SK-N-SH (cell line): Measurements from ENCODE around the gene TSHZ2.

Source experiments
- CTCF ChIP-seq: fragments of 200-600 bp; sonication (generic); IDR thresholded peaks from 2 replicates; pipeline ENCODE4 v1.6.1; 2017; ENCODE audit warnings: antibody characterized with exemption, mild to moderate bottlenecking, moderate library complexity
- EP300 ChIP-seq, 2 experiments: IDR thresholded peaks; 2 replicates each; pipeline versions ENCODE4 v1.4.0 to v1.6.1; 2012; ENCODE audit warnings: borderline replicate concordance in 1 of 2, low read depth in 1 of 2, low read length in 1 of 2
- GABPA ChIP-seq: IDR thresholded peaks from 2 replicates; pipeline ENCODE4 v1.4.0; 2012; ENCODE audit warnings: low read depth, mild to moderate bottlenecking
- IRF3 ChIP-seq: fragments of 150-350 bp; IDR thresholded peaks from 2 replicates; pipeline ENCODE4 v1.6.1; 2016; ENCODE audit warnings: mild to moderate bottlenecking, low read depth, low read length
- MAX ChIP-seq: IDR thresholded peaks from 2 replicates; pipeline ENCODE4 v1.4.0; 2012; ENCODE audit warnings: low read depth
- MEF2A ChIP-seq: IDR thresholded peaks from 2 replicates; pipeline ENCODE4 v1.4.0; 2012; ENCODE audit warnings: low read depth, borderline replicate concordance
- POLR2AphosphoS5 ChIP-seq: IDR thresholded peaks from 2 replicates; pipeline ENCODE4 v1.6.1; 2012; ENCODE audit warnings: low read depth, low read length
- RCOR1 ChIP-seq: fragments of 150-350 bp; IDR thresholded peaks from 2 replicates; pipeline ENCODE4 v1.6.1; 2017; ENCODE audit warnings: antibody characterized with exemption, low read length
- RFX5 ChIP-seq: IDR thresholded peaks from 2 replicates; pipeline ENCODE4 v1.6.1; 2012; ENCODE audit warnings: mild to moderate bottlenecking, improper control_type of control experiment, low read length
- TAF1 ChIP-seq: IDR thresholded peaks from 2 replicates; pipeline ENCODE4 v1.6.1; 2012; ENCODE audit warnings: low read depth, mild to moderate bottlenecking, low read length, moderate library complexity, borderline replicate concordance
- TEAD4 ChIP-seq: IDR thresholded peaks from 2 replicates; pipeline ENCODE4 v1.4.0; 2012; ENCODE audit warnings: mild to moderate bottlenecking, borderline replicate concordance; ENCODE audit not compliant: insufficient read depth
- USF2 ChIP-seq: fragments of 150-350 bp; IDR thresholded peaks from 2 replicates; pipeline ENCODE4 v1.6.1; 2017; ENCODE audit warnings: antibody characterized with exemption, low read length, low read depth, borderline replicate concordance
- YY1 ChIP-seq: IDR thresholded peaks from 2 replicates; pipeline ENCODE4 v1.4.0; 2012; ENCODE audit warnings: low read depth, mild to moderate bottlenecking

- no peak for TF ChIP-seq MEF2A
- TF ChIP-seq CTCF: no peak
- no peak for TF ChIP-seq MAX
- TF ChIP-seq TAF1: no peak
- TF ChIP-seq IRF3: no peak
- TF ChIP-seq YY1: no peak
- TF ChIP-seq RCOR1: no peak
- TF ChIP-seq POLR2AphosphoS5: no peak
- no peak for TF ChIP-seq RFX5
- TF ChIP-seq GABPA: no peak
- TF ChIP-seq USF2: no peak
- TF ChIP-seq EP300 (IDR thresholded peaks at IDR 0.05; ENCODE audit: borderline replicate concordance in 1 of 2, low read depth in 1 of 2, low read length in 1 of 2): no peak
- no peak for TF ChIP-seq TEAD4
Observed at GRCh38 chr20:53369871-53370270, 397.7 kb downstream of the TSHZ2 start.
